Camera-type eye (tissue), 1 donor: ENCODE data around the gene SPATA2L. TPM values are rescaled to one million over a fixed set of nuclear protein-coding genes. Genes with fewer than 3 reads are reported as not detected.

Source experiments
- total RNA-seq: library from RNA; depleted of rRNA; stranded (reverse); fragments of >200 nt; gene quantifications from one replicate; pipeline ENCODE4 v1.2.3, GENCODE V29; 2014

SPATA2L gene
- total RNA-seq: 12.7 TPM

GRCh38 chr16:89701425-89702406 lies at the start of gene SPATA2L:
Gene SPATA2L (minus strand): TSS chr16:89701705. CDS start chr16:89701232, 473 bp downstream.

GRCh38 chr16:89720813-89721545 lies 19.5 kb upstream of the SPATA2L start, which contains the start of the genes VPS9D1 and ZNF276:
Gene VPS9D1 (minus strand): TSS chr16:89720898. CDS start chr16:89720861, 37 bp downstream.
Gene ZNF276 (plus strand): TSS chr16:89721537. CDS start chr16:89721641, 104 bp downstream.

GRCh38 chr16:89686520-89687091 lies 14.9 kb downstream of the SPATA2L start, which contains the start of gene CDK10:
Gene CDK10 (plus strand): TSS chr16:89686689. CDS start chr16:89686711, 22 bp downstream.

GRCh38 chr16:89657442-89658220 lies 43.9 kb downstream of the SPATA2L start, which contains the start of the genes CHMP1A and SPATA33:
Gene CHMP1A (minus strand): TSS chr16:89657708. CDS start chr16:89657588, 120 bp downstream.
Gene SPATA33 (plus strand): TSS chr16:89657836. CDS start chr16:89657912, 76 bp downstream.

Other genes starting within 250 kb of the SPATA2L start
- 108 TPM for gene ANKRD11, start 211.1 kb downstream of the SPATA2L start, total RNA-seq
- gene SPG7, start 193.3 kb downstream of the SPATA2L start, total RNA-seq: 191 TPM
- 1,995 TPM for gene RPL13, start 141.0 kb downstream of the SPATA2L start, total RNA-seq
- 2.0 TPM for gene CPNE7, start 125.9 kb downstream of the SPATA2L start, total RNA-seq
- gene DPEP1, start 88.1 kb downstream of the SPATA2L start, total RNA-seq: 1.0 TPM
- gene CHMP1A, start 44.0 kb downstream of the SPATA2L start, total RNA-seq: 49.9 TPM
- gene SPATA33, start 43.9 kb downstream of the SPATA2L start, total RNA-seq: 9.7 TPM
- 60.5 TPM for gene CDK10, start 15.0 kb downstream of the SPATA2L start, total RNA-seq
- 12.1 TPM for gene VPS9D1, start 19.2 kb upstream of the SPATA2L start, total RNA-seq
- gene ZNF276, start 19.8 kb upstream of the SPATA2L start, total RNA-seq: 78.6 TPM
- gene FANCA, start 114.9 kb upstream of the SPATA2L start, total RNA-seq: 17.5 TPM
- gene SPIRE2, start 126.8 kb upstream of the SPATA2L start, total RNA-seq: 16.1 TPM
- 183 TPM for gene TCF25, start 171.9 kb upstream of the SPATA2L start, total RNA-seq
- 5.7 TPM for gene MC1R, start 217.2 kb upstream of the SPATA2L start, total RNA-seq
- 294 TPM for gene TUBB3, start 221.6 kb upstream of the SPATA2L start, total RNA-seq
- 80.8 TPM for gene DEF8, start 247.1 kb upstream of the SPATA2L start, total RNA-seq